K562 (cell line): ENCODE data around the gene MTMR4. TPM values are rescaled to one million over a fixed set of nuclear protein-coding genes. Genes with fewer than 3 reads are reported as not detected.
"Not testable (repeated sequence)": the region's sequence is repeated elsewhere in the genome, so short reads cannot be mapped to it uniquely, and the experiment has no call there.

Source experiments
- ATAC-seq: fragments of 200-7000 bp; cut with Tn5 transposase; 3 replicates; pipeline ENCODE4 v1.9.1; 2020; ENCODE audit warnings: moderate library complexity
- BruUV-seq: library from RNA; stranded (reverse); fragments of 400-500 nt; replicated peaks from 2 replicates; lab custom pipeline; 2021; lab: Mats Ljungman, UMichigan
- CTCF ChIA-PET: fragments of 300-600 bp; formaldehyde crosslinking; extraction: SDS; loops from one replicate; lab custom pipeline; 2021; ENCODE audit warnings: low intra/inter-chr PET ratio; lab: Yijun Ruan, JAX
- POLR2A ChIA-PET: fragments of 300-600, 350-650 bp; sonication (Branson Sonifier 250); formaldehyde crosslinking; extraction: SDS; loops from one replicate; lab custom pipeline; 2021; ENCODE audit warnings: antibody characterized with exemption, inconsistent platforms; lab: Yijun Ruan, JAX
- DNase-seq, 4 experiments: peaks; one replicate each; pipeline versions ENCODE4 v3.0.0 to v3.0.0-alpha.2; 2011 to 2018; ENCODE audit warnings: low spot score in 3 of 4, mixed read lengths in 3 of 4; ENCODE audit errors: extremely low read depth in 1 of 4
- FAIRE-seq: peaks from 2 replicates; lab custom pipeline; 2011; peaks lifted over from hg19 to GRCh38; lab: Jason Lieb, UNC
- H2AFZ ChIP-seq: 2 replicates; pipeline ENCODE4 v1.6.0; 2011; ENCODE audit warnings: low read depth, low read length, control low read depth, inconsistent platforms
- H3K27ac ChIP-seq: fragments of 200-600 bp; 3 replicates; pipeline ENCODE4 v1.8.0; 2011; ENCODE audit warnings: low read depth, mild to moderate bottlenecking, control low read depth, inconsistent platforms, low read length, moderate library complexity, mixed read lengths; ENCODE audit errors: extremely low read depth
- H3K27me3 ChIP-seq, 2 experiments: fragments of 300-600 bp in 1 of 2; 2 replicates in 1 of 2; 3 replicates in 1 of 2; pipeline versions ENCODE4 v1.6.0 to v1.8.0; 2011; ENCODE audit warnings: inconsistent platforms in 2 of 2, low read length in 2 of 2, mild to moderate bottlenecking in 1 of 2, mixed read lengths in 1 of 2, moderate library complexity in 1 of 2; ENCODE audit not compliant: control insufficient read depth in 2 of 2, insufficient read depth in 2 of 2
- H3K36me3 ChIP-seq: fragments of 300-600 bp; 3 replicates; pipeline ENCODE4 v1.8.0; 2011; ENCODE audit warnings: mild to moderate bottlenecking, low read length, inconsistent platforms; ENCODE audit not compliant: control insufficient read depth, insufficient read depth
- H3K4me1 ChIP-seq, 2 experiments: fragments of 200-600 bp in 1 of 2; replicated peaks in 1 of 2; 2 replicates in 1 of 2; 3 replicates in 1 of 2; pipeline versions ENCODE4 v1.5.1 to v1.8.0; 2011; ENCODE audit warnings: inconsistent platforms in 2 of 2, low read length in 2 of 2, mild to moderate bottlenecking in 1 of 2, mixed read lengths in 1 of 2, moderate library complexity in 1 of 2; ENCODE audit not compliant: control insufficient read depth in 2 of 2, insufficient read depth in 2 of 2
- H3K4me2 ChIP-seq: 2 replicates; pipeline ENCODE4 v1.6.1; 2011; ENCODE audit warnings: low read length, control low read depth, inconsistent platforms, mixed read lengths; ENCODE audit not compliant: insufficient read depth
- H3K4me3 ChIP-seq: fragments of 200-600 bp; sonication (generic), shearing (Covaris generic); 2 replicates; pipeline ENCODE4 v1.5.1; 2016; ENCODE audit warnings: control low read depth, inconsistent platforms
- H3K79me2 ChIP-seq: fragments of 200-600 bp; 3 replicates; pipeline ENCODE4 v1.8.0; 2011; ENCODE audit warnings: low read length, inconsistent platforms; ENCODE audit not compliant: control insufficient read depth, insufficient read depth
- H3K9ac ChIP-seq, 2 experiments: 2 replicates each; pipeline versions ENCODE4 v1.6.0 to v1.6.1; 2011; ENCODE audit warnings: low read depth in 2 of 2, low read length in 2 of 2, control low read depth in 1 of 2, inconsistent platforms in 1 of 2, mild to moderate bottlenecking in 1 of 2, mixed read lengths in 1 of 2; ENCODE audit not compliant: insufficient read depth in 1 of 2
- H3K9me1 ChIP-seq: one replicate; pipeline ENCODE4 v1.6.0; 2011; ENCODE audit warnings: inconsistent platforms, mild to moderate bottlenecking, low read length, moderate library complexity; ENCODE audit not compliant: control insufficient read depth, insufficient read depth
- H3K9me3 ChIP-seq: replicated peaks from 2 replicates; pipeline ENCODE4 v1.5.1; 2011; ENCODE audit warnings: low read depth, low read length, inconsistent platforms; ENCODE audit not compliant: control insufficient read depth, insufficient read depth
- H4K20me1 ChIP-seq: replicated peaks from 2 replicates; pipeline ENCODE4 v1.6.1; 2011; ENCODE audit warnings: low read length, inconsistent platforms, mixed read lengths; ENCODE audit not compliant: control insufficient read depth, insufficient read depth
- WGBS: fragments of 100-300 bp; shearing (Covaris generic); methylation state at CpG from one replicate; pipeline ENCODE4 v1.1.6; 2016; ENCODE audit warnings: low coverage, mixed read lengths; ENCODE audit not compliant: insufficient coverage; ENCODE audit errors: missing lambda C conversion rate; 5-methylcytosine and 5-hydroxymethylcytosine counted together
- in situ Hi-C: fragments of 300-500 bp; cut with MboI; formaldehyde crosslinking; loops from 4 replicates; pipeline ENCODE4 v1.15.0; 2018; ENCODE audit warnings: inconsistent platforms, mixed read lengths
- intact Hi-C: fragments of 100-400 bp; cut with micrococcal nuclease; formaldehyde crosslinking; loops from 2 replicates; pipeline ENCODE4 v1.14.2; 2022
- polyA plus RNA-seq, 8 experiments: library from polyadenylated mRNA; depleted of rRNA in 4 of 8; stranded (reverse) in 5 of 8; unstranded in 3 of 8; fragments of >200 nt; fragmentation: Nextera tagmentation in 2 of 8; fragmentation: Illumina TruSeq in 1 of 8; extraction: Ambion mirVana in 2 of 8; extraction: Trizol in 1 of 8; gene quantifications; 2 replicates each; pipeline versions ENCODE4 v1.2.1 to v1.2.3, GENCODE V29; 2011 to 2014; ENCODE audit warnings: inconsistent platforms in 1 of 8, missing spikeins in 1 of 8
- total RNA-seq, 7 experiments: library from RNA; depleted of rRNA in 6 of 7; stranded (reverse); fragments of >200 nt in 6 of 7; fragmentation: Illumina TruSeq in 2 of 7; extraction: Trizol in 2 of 7; gene quantifications; 2 replicates each; pipeline versions ENCODE4 v1.2.1 to v1.2.3, GENCODE V29; 2011 to 2021; ENCODE audit warnings: low replicate concordance in 1 of 7
- TF ChIP-seq, protein P1 (sequence below), 2 experiments: fragments of 450-650 bp in 1 of 2; sonication (generic) in 1 of 2; formaldehyde crosslinking in 1 of 2; IDR thresholded peaks; 2 replicates each; pipeline versions ENCODE4 v1.7.1 to v1.9.0; 2016 to 2022; ENCODE audit warnings: inconsistent platforms in 1 of 2, mild to moderate bottlenecking in 1 of 2, missing genetic modification reagents in 1 of 2

MTMR4 gene
- total and polyA plus RNA-seq, 9 of the 15 experiments (the other 6 are each of a cell fraction or from before 2014, with no cell fraction given) = 8.8 to 45.7 (median 28.7) TPM

DNA sequence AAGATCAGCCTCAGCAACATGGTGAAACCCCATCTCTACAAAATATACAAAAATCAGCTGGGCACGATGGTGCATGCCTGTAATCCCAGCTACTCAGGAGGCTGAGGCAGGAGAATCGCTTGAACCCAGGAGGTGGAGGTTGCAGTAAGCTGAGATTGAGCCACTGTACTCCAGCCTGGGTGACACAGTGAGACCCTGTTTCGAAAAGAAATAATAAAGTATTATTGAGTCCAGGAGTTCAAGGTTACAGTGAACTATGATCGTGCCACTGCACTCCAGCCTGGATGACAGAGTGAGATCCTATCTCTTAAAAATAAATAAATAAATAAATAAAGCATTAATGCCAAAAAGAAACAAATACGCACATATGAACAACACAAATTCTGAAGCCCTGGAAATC lies 32.6 kb downstream of the MTMR4 start:
- H3K4me1 ChIP-seq, H3K9ac ChIP-seq, H3K4me3 ChIP-seq, CTCF ChIA-PET, H3K36me3 ChIP-seq, intact Hi-C loops, ATAC-seq, H4K20me1 ChIP-seq, H3K9me1 ChIP-seq, H3K27ac ChIP-seq, BruUV-seq, H3K9me3 ChIP-seq, in situ Hi-C loops, H3K79me2 ChIP-seq, H3K4me2 ChIP-seq, H2AFZ ChIP-seq, H3K27me3 ChIP-seq, FAIRE-seq, DNase-seq: not testable (repeated sequence)
- TF ChIP-seq, protein P1, sequence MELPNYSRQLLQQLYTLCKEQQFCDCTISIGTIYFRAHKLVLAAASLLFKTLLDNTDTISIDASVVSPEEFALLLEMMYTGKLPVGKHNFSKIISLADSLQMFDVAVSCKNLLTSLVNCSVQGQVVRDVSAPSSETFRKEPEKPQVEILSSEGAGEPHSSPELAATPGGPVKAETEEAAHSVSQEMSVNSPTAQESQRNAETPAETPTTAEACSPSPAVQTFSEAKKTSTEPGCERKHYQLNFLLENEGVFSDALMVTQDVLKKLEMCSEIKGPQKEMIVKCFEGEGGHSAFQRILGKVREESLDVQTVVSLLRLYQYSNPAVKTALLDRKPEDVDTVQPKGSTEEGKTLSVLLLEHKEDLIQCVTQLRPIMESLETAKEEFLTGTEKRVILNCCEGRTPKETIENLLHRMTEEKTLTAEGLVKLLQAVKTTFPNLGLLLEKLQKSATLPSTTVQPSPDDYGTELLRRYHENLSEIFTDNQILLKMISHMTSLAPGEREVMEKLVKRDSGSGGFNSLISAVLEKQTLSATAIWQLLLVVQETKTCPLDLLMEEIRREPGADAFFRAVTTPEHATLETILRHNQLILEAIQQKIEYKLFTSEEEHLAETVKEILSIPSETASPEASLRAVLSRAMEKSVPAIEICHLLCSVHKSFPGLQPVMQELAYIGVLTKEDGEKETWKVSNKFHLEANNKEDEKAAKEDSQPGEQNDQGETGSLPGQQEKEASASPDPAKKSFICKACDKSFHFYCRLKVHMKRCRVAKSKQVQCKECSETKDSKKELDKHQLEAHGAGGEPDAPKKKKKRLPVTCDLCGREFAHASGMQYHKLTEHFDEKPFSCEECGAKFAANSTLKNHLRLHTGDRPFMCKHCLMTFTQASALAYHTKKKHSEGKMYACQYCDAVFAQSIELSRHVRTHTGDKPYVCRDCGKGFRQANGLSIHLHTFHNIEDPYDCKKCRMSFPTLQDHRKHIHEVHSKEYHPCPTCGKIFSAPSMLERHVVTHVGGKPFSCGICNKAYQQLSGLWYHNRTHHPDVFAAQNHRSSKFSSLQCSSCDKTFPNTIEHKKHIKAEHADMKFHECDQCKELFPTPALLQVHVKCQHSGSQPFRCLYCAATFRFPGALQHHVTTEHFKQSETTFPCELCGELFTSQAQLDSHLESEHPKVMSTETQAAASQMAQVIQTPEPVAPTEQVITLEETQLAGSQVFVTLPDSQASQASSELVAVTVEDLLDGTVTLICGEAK (IDR thresholded peaks at IDR 0.05) = peak; percentile 74
- TF ChIP-seq, protein P1 (CRISPR knock-in tag; IDR thresholded peaks at IDR 0.05) = not testable (repeated sequence)
- WGBS = 28% methylated on average over 5 of the region's 5 CpGs
- POLR2A ChIA-PET = interaction anchor here (0.6 to 1.4 kb wide), 2 partner anchors 9 to 11 kb away, joined by 3 to 7 read pairs; no protein-coding TSS in a partner anchor
